GM18526 (cell line): ENCODE results near the gene C10orf90.

Experiments used
- POLR2A ChIP-seq: IDR thresholded peaks from 3 replicates; pipeline ENCODE4 v1.6.1; 2011; ENCODE audit not compliant: insufficient read length; ENCODE audit errors: extremely low read depth

C10orf90 gene

GRCh38 chr10:126397156-126397555 lies 273.3 kb downstream of the C10orf90 start:
- no peak for TF ChIP-seq POLR2A

- no peak for TF ChIP-seq POLR2A
Observed at GRCh38 chr10:126394948-126395347, 275.5 kb downstream of the C10orf90 start.

- TF ChIP-seq POLR2A = no peak
Observed at GRCh38 chr10:126393076-126393475, 277.4 kb downstream of the C10orf90 start.

DNA sequence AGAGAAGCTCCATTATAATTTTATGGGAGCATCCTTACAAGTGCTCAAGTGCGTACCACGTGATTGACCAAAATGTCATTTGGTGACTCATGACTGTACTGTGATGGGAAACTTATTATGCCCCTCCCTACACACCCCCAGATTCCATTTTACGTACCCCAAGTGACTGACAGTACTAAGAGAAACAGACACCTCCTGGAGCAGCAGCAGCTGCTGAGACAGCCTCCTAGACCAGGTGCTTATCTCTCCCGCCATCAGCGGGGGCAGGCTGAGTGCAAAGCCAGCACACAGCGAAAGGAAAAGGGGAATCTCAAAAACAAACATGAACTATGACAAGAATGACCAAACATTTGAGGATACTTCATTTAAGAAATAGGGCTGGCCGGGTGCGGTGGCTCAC lies 278.0 kb downstream of the C10orf90 start:
- no peak for TF ChIP-seq POLR2A

GRCh38 chr10:126392068-126392467 lies 278.4 kb downstream of the C10orf90 start:
- no peak for TF ChIP-seq POLR2A

DNA sequence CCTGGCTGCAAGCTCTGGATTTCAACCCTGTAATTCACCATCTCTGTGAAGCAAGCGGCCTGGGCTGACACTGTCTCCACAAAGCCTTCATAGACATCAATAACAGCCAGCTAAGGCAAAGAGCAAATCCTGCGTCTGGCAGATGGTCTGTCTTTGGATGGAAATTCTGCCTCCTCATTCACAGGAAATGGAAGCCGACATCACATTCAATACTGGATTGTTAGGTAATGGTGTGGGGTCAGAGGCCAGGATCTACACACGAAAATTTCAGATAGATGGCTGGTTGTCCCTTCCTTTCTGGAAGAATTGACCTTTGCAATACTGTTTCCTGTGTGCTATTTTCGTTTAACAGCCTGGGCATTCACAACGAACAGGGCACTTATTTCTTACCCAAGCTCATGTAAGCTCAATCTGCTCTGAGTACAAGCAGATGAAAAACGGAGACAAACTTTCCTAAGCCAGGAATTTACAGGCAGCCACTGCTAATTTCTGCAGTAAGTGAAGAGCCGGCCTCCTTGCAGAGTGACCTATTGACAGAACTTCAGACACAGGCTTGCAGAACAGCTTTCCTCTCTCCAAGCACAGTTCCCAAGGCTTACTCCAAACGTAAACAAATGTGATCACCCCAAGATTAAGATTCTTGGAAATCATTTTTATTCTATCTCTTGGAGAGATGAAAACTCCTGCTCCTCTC lies 279.2 kb downstream of the C10orf90 start:
- TF ChIP-seq POLR2A = no peak

DNA sequence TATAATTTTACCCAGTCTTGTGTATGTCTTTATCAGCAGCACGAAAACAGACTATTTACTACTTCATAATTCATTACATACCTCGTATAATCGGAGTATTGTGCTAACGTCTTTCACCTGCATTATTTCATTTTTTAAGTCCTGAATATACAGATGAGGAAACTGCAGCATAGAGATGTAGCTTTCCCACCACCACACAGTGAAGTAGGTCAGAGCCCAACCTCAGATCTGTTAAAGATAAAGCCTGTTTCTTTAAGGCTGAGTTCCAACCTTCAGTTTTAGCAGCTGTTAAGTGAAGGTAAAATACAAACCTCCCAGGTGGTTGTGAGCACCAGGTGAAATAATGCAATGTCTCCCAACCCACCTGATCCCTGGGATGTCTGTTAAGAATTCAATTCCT lies 280.2 kb downstream of the C10orf90 start:
- TF ChIP-seq POLR2A = no peak

- no peak for TF ChIP-seq POLR2A
Observed at GRCh38 chr10:126387931-126388911, 282.3 kb downstream of the C10orf90 start, which contains the start of gene ADAM12. ADAM12 (minus strand) TSS chr10:126388477; CDS start chr10:126388145, 332 bp downstream.

GRCh38 chr10:126387041-126387921 lies 283.2 kb downstream of the C10orf90 start:
- no peak for TF ChIP-seq POLR2A

GRCh38 chr10:126384269-126384873 lies 286.1 kb downstream of the C10orf90 start:
- no peak for TF ChIP-seq POLR2A

DNA sequence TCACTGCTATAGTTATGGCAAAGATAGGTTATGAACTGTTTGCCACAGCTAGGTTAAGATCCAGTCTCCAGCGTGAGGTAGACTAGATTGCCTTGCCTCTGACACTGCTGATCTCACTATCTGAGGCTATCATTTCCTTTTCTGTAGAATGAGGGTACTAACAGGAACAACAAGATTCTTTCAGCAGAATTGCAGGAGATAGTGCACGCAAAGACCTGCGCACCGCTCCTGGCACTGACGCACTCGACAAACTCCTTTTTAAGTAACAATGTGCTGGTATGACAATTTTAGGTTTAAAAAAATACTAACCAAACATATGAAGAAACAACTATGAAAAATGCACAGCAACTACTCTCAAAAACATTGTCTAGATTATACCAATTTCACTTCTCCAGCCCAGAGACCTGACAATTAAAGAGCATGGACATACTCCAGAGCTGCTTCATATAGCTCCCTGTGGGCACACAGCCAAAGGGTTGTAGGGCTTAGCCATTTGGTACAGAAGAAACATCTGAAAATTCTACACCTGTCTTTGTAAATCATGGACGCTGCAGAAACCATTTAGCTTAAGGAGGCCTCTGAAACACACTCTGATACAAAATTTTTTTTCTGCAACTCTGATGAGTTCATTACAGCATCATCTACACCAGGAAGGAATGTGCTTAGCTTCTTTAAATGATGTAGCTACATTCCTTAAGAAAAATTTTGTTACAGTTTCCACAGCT lies 290.0 kb downstream of the C10orf90 start:
- no peak for TF ChIP-seq POLR2A

GRCh38 chr10:126376956-126377355 lies 293.5 kb downstream of the C10orf90 start:
- TF ChIP-seq POLR2A = no peak

GRCh38 chr10:126375926-126376554 lies 294.5 kb downstream of the C10orf90 start:
- no peak for TF ChIP-seq POLR2A
